Kidney epithelial cell (primary cell): ENCODE results near the gene PPP3CA. TPM values are rescaled to one million over a fixed set of nuclear protein-coding genes. Genes with fewer than 3 reads are reported as not detected.
"Not testable (repeated sequence)": the region's sequence is repeated elsewhere in the genome, so short reads cannot be mapped to it uniquely, and the experiment has no call there.

ENCODE experiments used
- DNase-seq: peaks from one replicate; pipeline ENCODE4 v3.0.0-alpha.2; 2010; ENCODE audit warnings: low read depth
- H3K27me3 ChIP-seq: 2 replicates; pipeline ENCODE4 v1.6.0; 2011; ENCODE audit warnings: low read length; ENCODE audit not compliant: control insufficient read depth, insufficient read depth
- H3K36me3 ChIP-seq: 2 replicates; pipeline ENCODE4 v1.5.1; 2011; ENCODE audit warnings: low read length; ENCODE audit not compliant: control insufficient read depth, insufficient read depth
- H3K4me3 ChIP-seq: 2 replicates; pipeline ENCODE4 v1.5.1; 2011; ENCODE audit warnings: low read depth, mild to moderate bottlenecking, control low read depth, low read length
- CTCF ChIP-seq: IDR thresholded peaks from 2 replicates; pipeline ENCODE4 v1.5.1; 2011; ENCODE audit warnings: mild to moderate bottlenecking, moderate library complexity, low read length, control low read depth, inconsistent platforms; ENCODE audit not compliant: insufficient read depth, poor library complexity, severe bottlenecking
- total RNA-seq: library from RNA; depleted of rRNA; stranded (reverse); fragments of >200 nt; gene quantifications from 2 replicates; pipeline ENCODE4 v1.2.3, GENCODE V29; 2015

The PPP3CA gene
- total RNA-seq, 1 donor from 2014 or later = 26.5 TPM

DNA sequence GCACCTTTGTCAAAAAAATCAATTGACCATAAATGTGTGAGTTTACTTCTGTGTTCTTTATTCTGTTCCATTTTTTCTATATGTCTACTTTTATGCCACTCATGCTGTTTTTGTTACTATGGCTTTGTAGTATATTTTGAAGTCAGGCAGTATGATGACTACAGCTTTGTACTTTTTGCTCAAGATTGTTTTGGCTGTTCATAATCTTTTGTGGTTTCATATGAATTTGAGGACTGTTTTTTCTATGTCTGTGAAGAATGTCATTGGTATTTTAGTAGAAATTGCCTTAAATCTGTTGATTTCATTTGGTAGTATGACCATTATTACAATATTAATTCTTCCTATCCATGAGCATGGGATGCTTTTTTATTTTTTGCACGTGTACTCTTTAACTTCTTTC lies 346.8 kb downstream of the PPP3CA start:
- TF ChIP-seq CTCF = no peak
- H3K4me3 ChIP-seq = no peak overlapping the region
- H3K36me3 ChIP-seq = no peaks in the 10 kb centered on the region
- DNase-seq = no peak
- no peaks in the 10 kb centered on the region for H3K27me3 ChIP-seq

GRCh38 chr4:100995671-100996070 lies 351.7 kb downstream of the PPP3CA start:
- Histone ChIP-seq H3K36me3 (no peaks in the 10 kb centered on the region), H3K27me3 (no peaks in the 10 kb centered on the region), H3K4me3 (no peak overlapping the region)
- TF ChIP-seq CTCF = no peak
- DNase-seq = no peak

DNA sequence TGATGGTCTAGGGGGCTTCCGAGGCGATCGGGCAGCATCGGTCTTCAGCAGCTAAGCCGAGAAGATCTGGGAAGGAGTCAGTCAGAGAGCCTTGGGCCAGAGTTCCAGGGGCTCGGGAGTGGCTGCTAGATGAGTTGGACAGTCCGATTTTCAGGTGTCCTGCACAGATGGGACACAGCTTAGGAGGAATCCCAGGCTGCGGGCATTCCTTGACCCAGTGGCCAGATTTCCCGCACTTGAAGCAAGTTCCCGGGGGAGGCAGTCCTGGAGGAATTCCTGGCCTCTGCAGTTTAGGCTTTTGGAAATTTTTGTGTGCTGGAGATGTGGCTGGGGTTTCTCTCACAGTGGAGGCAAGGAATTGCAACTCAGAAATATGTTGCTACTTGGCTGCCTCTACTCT lies 352.3 kb downstream of the PPP3CA start:
- not testable (repeated sequence) for H3K27me3 ChIP-seq

DNA sequence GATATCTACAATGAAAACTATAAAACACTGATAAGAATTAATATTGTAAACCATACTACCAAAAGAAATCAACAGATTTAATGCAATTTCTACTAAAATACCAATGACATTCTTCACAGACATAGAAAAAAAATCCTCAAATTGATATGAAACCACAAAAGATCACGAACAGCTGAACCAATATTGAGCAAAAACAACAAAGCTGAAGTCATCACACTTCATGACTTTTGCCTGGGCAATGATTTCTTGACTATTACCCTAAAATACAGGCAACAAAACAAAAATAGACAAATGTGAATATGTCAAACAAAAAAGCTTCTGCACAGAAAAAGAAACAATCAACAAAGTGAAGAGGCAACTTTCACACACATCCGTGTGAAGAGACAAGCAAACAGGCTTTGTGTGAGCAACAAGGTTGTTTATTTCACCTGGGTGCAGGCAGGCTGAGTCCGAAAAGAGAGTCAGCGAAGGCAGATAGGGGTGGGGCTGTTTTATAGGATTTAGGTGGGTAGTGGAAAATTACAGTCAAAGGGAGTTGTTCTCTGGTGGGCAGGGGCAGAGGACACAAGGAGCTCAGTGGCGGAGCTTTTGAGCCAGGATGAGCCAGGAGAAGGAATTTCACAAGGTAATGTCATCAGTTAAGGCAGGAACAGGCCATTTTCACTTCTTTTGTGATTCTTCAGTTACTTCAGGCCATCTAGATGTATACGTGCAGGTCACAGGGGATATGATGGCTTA lies 355.8 kb downstream of the PPP3CA start:
- H3K4me3 ChIP-seq, DNase-seq, H3K27me3 ChIP-seq, H3K36me3 ChIP-seq: not testable (repeated sequence)

More for the DNA sequence above, 352.3 kb downstream of the PPP3CA start:
- H3K4me3 ChIP-seq, H3K36me3 ChIP-seq, DNase-seq: not testable (repeated sequence)

DNA sequence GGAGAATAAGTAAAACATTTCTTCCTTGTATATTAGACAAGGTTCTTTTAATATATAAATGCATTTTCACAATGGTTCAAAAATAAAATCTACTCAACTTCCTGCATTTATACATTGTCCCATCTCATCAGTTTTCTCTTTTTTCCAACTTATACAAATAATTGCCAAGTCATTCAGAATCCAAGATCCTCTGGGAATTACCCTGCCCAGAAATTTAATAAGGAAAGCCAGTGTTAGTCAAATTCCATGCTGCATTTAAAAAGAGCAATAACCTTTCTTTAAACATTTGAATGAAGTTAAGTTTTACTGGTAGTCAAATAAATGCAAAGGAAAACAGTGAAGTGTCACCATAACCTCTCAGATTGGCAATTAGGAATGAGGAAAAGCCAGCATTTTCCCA lies 357.9 kb downstream of the PPP3CA start:
- no peak for TF ChIP-seq CTCF
- H3K36me3 ChIP-seq = no peaks in the 10 kb centered on the region

DNA sequence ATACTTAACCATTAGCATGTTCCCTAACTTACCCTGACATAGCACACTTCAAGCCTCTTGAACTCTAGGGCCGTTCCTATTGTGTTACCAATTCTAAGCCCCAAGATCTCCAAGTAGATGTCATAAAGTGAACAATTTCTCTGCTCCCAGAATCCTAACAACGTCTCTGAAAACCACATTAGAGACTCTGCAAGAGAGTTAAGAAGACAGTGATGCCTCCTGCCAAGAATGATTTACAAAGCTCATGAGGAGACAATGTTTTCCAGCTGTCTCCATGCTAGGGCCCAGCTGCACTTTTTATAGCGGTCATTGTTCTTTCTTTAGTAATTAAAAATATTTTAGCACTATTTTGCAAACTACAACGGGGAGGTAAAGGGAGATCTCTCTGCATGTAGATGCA lies 358.4 kb downstream of the PPP3CA start:
- DNase-seq = no peak
- no peak overlapping the region for H3K4me3 ChIP-seq
- H3K36me3 ChIP-seq = no peaks in the 10 kb centered on the region
- no peaks in the 10 kb centered on the region for H3K27me3 ChIP-seq
- TF ChIP-seq CTCF = no peak

More for the DNA sequence above, 357.9 kb downstream of the PPP3CA start:
- Histone ChIP-seq H3K27me3 (no peaks in the 10 kb centered on the region), H3K4me3 (no peak overlapping the region)
- no peak for DNase-seq

DNA sequence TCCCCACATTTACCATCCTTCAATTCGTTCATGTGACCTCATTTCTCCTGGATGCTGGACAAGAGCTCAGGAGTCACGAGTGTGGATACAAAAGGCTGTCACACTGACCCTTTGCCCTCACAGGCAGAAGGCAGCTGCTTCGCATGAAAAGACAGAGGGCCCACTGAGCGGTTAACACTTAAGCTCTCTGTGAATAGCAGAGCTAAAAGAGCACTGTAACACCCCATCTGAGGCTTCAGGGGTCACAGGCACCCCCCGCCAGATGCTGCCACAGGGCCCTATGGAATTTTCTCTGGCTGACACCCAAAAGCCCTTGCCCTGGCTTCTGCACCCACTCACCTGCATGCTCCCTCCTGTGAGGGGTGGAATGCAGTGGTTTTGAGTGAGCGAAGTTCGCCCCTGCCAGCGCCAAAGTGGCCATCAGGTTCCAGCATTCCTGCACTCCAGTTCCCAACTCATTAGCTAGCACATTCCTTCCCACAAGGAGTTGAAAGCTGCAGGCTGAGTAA lies 360.9 kb downstream of the PPP3CA start:
- Histone ChIP-seq H3K36me3 (no peaks in the 10 kb centered on the region), H3K27me3 (no peaks in the 10 kb centered on the region), H3K4me3 (no peak overlapping the region)
- peak; percentile 10 for DNase-seq
- TF ChIP-seq CTCF = no peak
